Urothelium cell line (cell line): Measurements from ENCODE around the gene PKP4.

ENCODE experiments used
- DNase-seq: peaks from one replicate; pipeline ENCODE4 v3.0.0; 2011; ENCODE audit warnings: low spot score, mixed read lengths
- FAIRE-seq: peaks from 2 replicates; lab custom pipeline; 2011; peaks lifted over from hg19 to GRCh38; lab: Jason Lieb, UNC

Gene PKP4

GRCh38 chr2:158712791-158713522 lies 256.2 kb downstream of the PKP4 start:
- FAIRE-seq (no peak), DNase-seq (no peak)

- FAIRE-seq (no peak), DNase-seq (no peak)
Observed at GRCh38 chr2:158713523-158714138, 256.9 kb downstream of the PKP4 start.

- DNase-seq (no peak), FAIRE-seq (no peak)
Observed at GRCh38 chr2:158714420-158714819, 257.7 kb downstream of the PKP4 start.

- no peak for DNase-seq
- no peak for FAIRE-seq
Observed at GRCh38 chr2:158715357-158715756, 258.6 kb downstream of the PKP4 start.

GRCh38 chr2:158716121-158716791 lies 259.5 kb downstream of the PKP4 start:
- DNase-seq (no peak), FAIRE-seq (no peak)

- FAIRE-seq (no peak), DNase-seq (no peak)
Observed at GRCh38 chr2:158716921-158717320, 260.2 kb downstream of the PKP4 start.

- FAIRE-seq (no peak), DNase-seq (no peak)
Observed at GRCh38 chr2:158717366-158718195, 260.8 kb downstream of the PKP4 start.

- FAIRE-seq (no peak), DNase-seq (no peak)
Observed at GRCh38 chr2:158718196-158718585, 261.4 kb downstream of the PKP4 start.

DNA sequence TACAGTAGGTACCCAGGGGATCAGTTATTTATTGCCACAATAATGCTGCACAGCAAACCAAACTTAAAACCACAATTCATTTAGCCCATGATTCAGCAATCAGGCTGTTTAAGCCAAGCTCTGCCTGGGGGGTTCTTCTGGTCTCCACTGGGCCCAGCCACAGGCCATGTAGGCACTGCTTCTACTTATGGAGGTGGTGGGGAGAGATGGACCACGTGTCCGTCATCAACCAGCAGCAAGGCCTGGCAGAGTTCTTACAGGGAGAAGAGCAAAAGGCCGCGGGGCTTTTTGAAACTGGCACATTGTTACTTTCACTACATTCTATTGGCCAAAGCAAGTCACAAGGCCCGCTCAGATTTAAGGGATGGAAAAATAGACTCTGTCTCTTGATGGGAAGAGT lies 262.1 kb downstream of the PKP4 start:
- no peak for FAIRE-seq
- DNase-seq: no peak

- FAIRE-seq: no peak
- DNase-seq: no peak
Observed at GRCh38 chr2:158719403-158719802, 262.7 kb downstream of the PKP4 start.

DNA sequence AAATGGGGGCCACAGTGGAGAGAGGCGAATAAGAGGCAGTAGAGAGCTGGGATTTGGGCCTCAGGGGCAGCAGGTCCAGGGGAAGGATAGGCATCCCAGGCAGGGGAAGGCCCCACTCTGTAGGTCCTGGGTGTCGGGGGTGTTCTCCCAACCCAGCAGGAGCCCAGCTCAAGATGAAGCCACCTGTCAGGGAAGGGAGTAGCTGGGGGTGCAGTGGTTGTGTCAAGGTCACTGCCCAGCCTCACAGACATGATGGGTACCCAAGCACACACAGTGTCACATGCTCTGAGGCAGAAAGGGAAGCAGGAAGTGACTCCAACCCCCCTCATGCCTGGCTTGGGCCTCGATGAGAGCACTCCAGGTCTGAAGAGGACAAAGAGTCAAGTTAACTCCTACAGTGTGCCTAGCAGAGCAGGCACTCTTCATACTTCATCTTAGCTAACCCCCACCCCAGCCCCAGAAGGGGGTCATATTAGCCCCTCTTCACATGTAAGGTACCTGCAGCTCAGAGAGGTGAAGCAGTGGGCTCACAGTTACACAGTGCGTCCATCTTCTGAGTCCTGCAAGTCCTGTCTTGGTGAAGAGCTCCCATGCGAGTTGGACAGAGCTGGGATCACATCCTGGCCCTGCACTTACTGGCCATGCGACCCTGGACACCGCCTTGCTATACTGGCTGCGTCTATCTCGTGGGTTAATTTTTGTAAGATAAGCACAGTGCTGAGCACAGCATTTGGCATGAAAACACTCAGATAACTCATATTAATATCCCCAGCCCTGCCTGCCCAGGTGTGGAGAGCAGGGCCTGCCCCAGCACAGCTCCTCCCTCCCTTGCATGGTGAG lies 265.7 kb downstream of the PKP4 start:
- FAIRE-seq (no peak), DNase-seq (no peak)

DNA sequence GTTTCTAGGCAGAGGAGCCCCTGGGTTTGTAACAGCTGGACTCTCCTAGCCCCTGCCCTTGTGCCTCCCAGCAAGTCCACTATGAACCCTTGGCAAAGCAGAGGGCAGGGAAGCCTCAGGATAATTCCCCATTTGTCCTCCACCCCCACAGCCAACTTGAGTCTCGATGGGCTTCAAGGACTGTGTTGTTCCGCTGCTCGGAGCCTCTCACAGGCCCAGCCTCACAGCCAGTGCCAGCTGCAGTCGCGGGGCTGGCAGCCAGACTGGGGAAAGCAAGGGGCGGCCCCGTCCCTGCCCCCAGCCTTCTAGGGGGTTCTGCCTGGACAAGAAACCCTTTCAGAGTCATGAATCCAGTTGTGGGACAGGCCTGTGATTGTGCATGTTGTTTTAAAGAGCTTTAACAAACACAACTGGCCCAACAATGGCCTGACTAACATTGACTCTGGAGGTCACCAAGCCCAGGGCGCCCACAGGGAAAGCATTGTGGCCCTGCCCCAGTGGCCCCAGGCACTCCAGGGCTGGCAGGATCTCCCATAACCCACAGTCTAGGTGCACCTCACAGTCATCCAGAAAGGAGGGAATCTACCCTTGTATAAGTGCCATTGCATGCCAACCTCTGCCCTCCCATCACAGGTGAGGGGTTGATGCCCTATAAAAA lies 266.6 kb downstream of the PKP4 start:
- FAIRE-seq (no peak), DNase-seq (no peak)

DNA sequence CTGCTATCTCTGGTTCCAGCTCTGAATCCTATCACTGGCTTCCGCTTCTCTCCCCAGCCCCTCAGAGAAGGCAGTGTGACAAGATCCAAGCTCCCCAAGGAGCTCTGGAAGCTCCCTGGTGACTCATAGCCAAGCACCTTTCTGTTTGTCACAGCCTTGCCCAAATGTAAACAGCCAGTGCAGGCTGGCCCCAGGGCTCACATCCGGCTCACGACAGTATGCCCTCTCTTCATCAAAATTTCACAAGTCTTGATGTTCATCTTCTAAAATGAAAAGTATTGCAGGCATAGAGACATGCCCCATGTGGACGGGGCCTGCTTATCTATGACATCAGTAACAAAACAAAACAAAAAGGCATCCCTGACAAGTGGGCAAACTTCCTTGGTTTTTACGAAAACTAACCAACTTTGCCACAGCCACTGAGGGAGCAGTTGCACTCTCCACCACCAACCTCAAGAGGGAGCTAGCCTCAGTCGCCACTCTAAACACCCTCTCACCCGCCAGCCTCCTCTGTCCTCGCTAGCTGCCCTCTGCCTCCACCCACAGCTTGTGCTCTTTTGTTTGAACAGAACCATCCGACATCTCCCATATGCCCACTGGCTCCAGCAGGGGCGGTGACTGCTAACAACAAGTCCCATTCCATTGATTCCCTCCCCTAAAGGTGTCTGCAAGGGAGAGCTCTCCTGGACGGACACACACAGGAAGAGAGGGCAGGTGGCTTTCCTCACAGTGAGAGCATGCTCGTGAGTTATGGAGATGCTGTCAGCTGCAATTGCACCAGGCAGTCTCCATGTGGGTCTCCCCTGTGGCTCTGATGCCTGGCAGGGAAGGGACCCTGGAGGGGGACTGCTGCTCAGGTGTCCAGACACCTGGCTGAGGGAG lies 267.4 kb downstream of the PKP4 start:
- no peak for FAIRE-seq
- DNase-seq: peak; percentile 78

DNA sequence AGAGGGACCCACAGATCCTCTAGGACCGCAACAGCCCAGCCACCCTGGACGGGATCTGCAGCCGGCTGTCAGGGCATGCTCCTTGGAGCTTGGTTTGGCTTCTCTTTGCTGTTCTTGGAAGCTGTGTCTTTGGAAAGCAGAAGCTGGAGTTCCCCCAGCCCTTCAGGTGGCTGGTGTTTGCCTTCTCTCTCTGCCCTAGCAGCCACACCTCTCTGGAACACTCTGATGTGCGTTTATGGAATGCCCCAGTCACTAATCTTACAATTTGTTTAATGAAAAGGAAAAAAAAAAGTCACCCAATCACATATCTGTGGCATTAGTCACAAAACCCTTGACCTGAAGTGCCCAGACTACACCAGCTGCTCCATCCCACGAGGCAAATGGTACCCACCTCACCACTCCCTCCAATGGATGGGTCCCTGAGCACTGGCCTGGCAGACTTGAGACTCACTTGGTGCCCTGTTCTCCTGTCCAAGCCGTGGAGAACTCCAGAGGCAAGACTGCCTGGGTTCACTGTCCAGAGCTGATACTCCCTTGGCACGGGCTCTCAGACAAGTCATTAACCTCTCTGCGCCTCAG lies 268.1 kb downstream of the PKP4 start:
- no peak for FAIRE-seq
- DNase-seq: peak; percentile 59

DNA sequence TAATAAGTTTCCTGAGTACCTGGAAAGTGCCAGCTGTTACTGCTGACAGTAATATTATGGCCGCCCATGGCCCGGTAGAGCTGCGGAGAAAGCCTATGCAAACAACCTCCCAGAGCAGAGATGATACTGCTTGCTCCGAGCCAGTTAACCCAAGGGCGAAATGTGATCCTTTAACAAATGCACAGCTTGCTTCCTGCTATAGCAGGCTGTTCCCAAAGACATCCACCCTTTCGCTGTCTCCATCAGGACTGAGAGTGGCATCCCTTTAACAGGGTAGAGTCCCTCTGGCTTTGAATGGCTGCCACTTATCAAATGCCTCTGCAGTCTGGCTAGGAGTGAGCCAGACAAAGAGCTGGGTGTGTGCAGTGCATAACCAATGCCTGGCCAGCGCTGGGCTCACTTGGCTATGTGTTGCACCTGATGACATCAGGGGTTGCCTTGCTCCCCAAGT lies 268.7 kb downstream of the PKP4 start:
- DNase-seq (no peak), FAIRE-seq (no peak)

DNA sequence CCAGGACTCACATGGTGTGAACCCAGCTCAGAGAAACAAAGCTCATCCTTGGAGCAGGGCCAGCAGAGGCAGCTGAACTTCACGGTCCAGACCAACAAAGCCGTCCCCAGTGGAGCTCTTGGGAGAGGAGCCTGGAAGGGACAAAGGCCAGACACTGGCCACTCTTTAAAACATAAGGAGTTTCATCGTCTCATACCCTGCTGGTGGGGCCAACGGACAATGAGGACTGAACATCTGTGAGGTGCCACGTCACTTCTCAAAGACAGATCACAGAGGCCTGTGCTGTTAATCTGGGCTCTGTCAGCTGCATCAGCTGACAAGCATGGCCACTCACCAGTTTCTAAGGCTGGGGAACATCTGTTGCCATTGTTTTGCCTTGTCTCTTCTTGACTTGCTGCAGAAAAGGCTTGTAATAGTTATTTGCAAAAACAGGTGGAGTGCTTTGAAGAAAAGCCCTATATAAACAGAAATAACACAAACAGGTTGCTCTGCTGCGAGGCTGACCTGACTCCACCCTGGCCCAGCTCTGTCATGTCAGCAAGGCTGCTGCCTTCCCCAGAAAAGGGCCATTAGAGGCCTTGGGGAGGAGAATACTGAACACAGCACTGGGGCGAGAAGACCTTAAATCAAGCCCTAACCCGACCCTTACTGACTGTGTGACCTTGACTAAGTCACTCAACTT lies 270.3 kb downstream of the PKP4 start:
- FAIRE-seq: no peak
- DNase-seq: no peak

DNA sequence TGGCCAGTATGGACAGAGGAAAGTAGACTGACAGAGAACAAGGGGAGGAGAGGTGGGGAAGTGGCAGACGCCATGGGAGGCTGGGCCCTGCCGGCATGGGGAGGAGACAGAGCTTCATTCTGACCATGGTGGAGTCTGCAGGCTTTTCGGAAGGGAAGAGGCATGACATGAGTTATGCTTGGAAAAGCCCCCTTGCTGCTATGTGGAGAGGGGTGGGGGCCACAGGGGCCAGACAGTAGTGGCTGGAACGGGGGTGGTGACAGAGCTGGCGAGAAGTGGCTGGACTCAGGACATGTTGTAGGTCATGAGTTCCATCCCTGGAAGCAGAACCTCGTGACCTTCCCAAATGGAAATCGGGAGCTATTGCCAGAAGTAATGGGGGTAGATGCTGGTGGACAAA lies 271.7 kb downstream of the PKP4 start:
- no peak for DNase-seq
- no peak for FAIRE-seq

DNA sequence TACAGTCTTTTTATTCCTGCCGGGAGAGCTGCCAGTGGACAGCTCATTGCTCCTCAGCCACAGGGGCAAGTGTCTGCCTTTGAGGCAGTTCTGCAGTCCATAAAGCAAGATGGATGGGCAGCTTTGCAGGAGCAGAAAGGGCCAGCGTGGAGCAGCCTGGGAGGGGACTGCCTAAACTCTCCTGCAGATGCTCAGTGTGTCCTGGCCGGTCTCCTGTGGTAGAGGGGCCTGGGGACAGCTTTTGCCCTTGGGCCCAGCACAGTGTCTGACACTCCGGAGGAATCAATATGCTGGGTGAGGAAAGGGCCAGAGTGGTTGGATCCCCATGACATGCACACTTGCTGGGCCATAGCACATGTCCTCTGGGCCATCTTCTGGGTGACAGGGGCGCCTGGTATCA lies 272.7 kb downstream of the PKP4 start:
- DNase-seq (no peak), FAIRE-seq (no peak)
